NCI-H1694 (cell line): ENCODE data around the gene OR2T3.
"Not testable (repeated sequence)": the region's sequence is repeated elsewhere in the genome, so short reads cannot be mapped to it uniquely, and the experiment has no call there.

Experiments used
- DNase-seq: peaks from one replicate; lab custom pipeline; 2025; lab: John Stamatoyannopoulos, UW

The OR2T3 gene

GRCh38 chr1:248472111-248472510, 1.0 kb upstream of the OR2T3 start:
- not testable (repeated sequence) for DNase-seq

- not testable (repeated sequence) for DNase-seq
Observed at GRCh38 chr1:248475660-248476059, 2.5 kb downstream of the OR2T3 start.

- not testable (repeated sequence) for DNase-seq
Observed at GRCh38 chr1:248481686-248482579, 8.8 kb downstream of the OR2T3 start.

GRCh38 chr1:248488289-248488688, 15.1 kb downstream of the OR2T3 start, which contains the start of gene OR2T5:
OR2T5 (plus strand) TSS chr1:248488589; CDS start chr1:248488589, 0 bp downstream.
- DNase-seq: not testable (repeated sequence)

GRCh38 chr1:248496661-248497060, 23.5 kb downstream of the OR2T3 start:
- not testable (repeated sequence) for DNase-seq

- DNase-seq: not testable (repeated sequence)
Observed at GRCh38 chr1:248500305-248501035, 27.3 kb downstream of the OR2T3 start.

- not testable (repeated sequence) for DNase-seq
Observed at GRCh38 chr1:248507773-248508172, 34.6 kb downstream of the OR2T3 start, which contains the start of gene OR2G6. OR2G6 (plus strand) TSS chr1:248508073; CDS start chr1:248521647, 13,574 bp downstream.

- DNase-seq: not testable (repeated sequence)
Observed at GRCh38 chr1:248510217-248510616, 37.1 kb downstream of the OR2T3 start.

- no peak for DNase-seq
Observed at GRCh38 chr1:248521856-248522255, 48.7 kb downstream of the OR2T3 start.
